Hepatocyte (in vitro differentiated cells): Measurements from ENCODE around the gene SKA3. TPM values are rescaled to one million over a fixed set of nuclear protein-coding genes. Genes with fewer than 3 reads are reported as not detected.
A peak's percentile ranks its signal among the peaks of the same experiment; 100 is the strongest.

Experiments used
- DNase-seq: peaks from one replicate; pipeline ENCODE4 v3.0.0-alpha.2; 2016; ENCODE audit warnings: low spot score
- H2AFZ ChIP-seq: fragments of 200-600 bp; sonication (generic); 2 replicates; pipeline ENCODE4 v1.6.0; 2016; ENCODE audit warnings: antibody characterized with exemption, mild to moderate bottlenecking
- H3K27ac ChIP-seq: fragments of 200-600 bp; sonication (generic); 2 replicates; pipeline ENCODE4 v1.5.1; 2016; ENCODE audit warnings: mild to moderate bottlenecking
- H3K27me3 ChIP-seq: fragments of 200-600 bp; sonication (generic); 2 replicates; pipeline ENCODE4 v1.6.1; 2016
- H3K36me3 ChIP-seq: fragments of 200-600 bp; sonication (generic); replicated peaks from 2 replicates; pipeline ENCODE4 v1.5.1; 2016; ENCODE audit warnings: low read depth; ENCODE audit not compliant: insufficient read depth
- H3K4me1 ChIP-seq: fragments of 200-600 bp; sonication (generic); 2 replicates; pipeline ENCODE4 v1.5.1; 2016; ENCODE audit warnings: mild to moderate bottlenecking, moderate library complexity; ENCODE audit not compliant: insufficient read depth
- H3K4me2 ChIP-seq: fragments of 200-600 bp; sonication (generic); 2 replicates; pipeline ENCODE4 v1.6.0; 2016
- H3K4me3 ChIP-seq: fragments of 200-600 bp; sonication (generic); 2 replicates; pipeline ENCODE4 v1.5.1; 2016; ENCODE audit warnings: mild to moderate bottlenecking
- H3K79me2 ChIP-seq: fragments of 200-600 bp; sonication (generic); 2 replicates; pipeline ENCODE4 v1.6.0; 2017; ENCODE audit warnings: mild to moderate bottlenecking
- H3K9me2 ChIP-seq: fragments of 200-600 bp; sonication (generic); replicated peaks from 2 replicates; pipeline ENCODE4 v1.6.0; 2017; ENCODE audit warnings: mild to moderate bottlenecking; ENCODE audit not compliant: insufficient read depth
- H3K9me3 ChIP-seq: fragments of 200-600 bp; sonication (generic); 2 replicates; pipeline ENCODE4 v1.5.1; 2016; ENCODE audit warnings: low read depth, mild to moderate bottlenecking
- H4K20me1 ChIP-seq: fragments of 200-600 bp; sonication (generic); 2 replicates; pipeline ENCODE4 v1.6.0; 2016; ENCODE audit warnings: mild to moderate bottlenecking; ENCODE audit not compliant: insufficient read depth, poor library complexity, severe bottlenecking
- EZH2 ChIP-seq: fragments of 200-600 bp; sonication (generic); IDR thresholded peaks from 2 replicates; pipeline ENCODE4 v1.6.1; 2016; ENCODE audit warnings: antibody characterized with exemption, mild to moderate bottlenecking, borderline replicate concordance
- EZH2phosphoT487 ChIP-seq: fragments of 200-600 bp; sonication (generic); IDR thresholded peaks from one replicate; pipeline ENCODE4 v1.6.1; 2018; ENCODE audit warnings: antibody characterized with exemption, mild to moderate bottlenecking, low read depth, moderate library complexity; ENCODE audit not compliant: unreplicated experiment, severe bottlenecking
- WGBS: methylation state at CpG from one replicate; pipeline ENCODE4 v1.1.6; 2016; ENCODE audit warnings: low lambda C conversion rate; ENCODE audit errors: missing lambda C conversion rate; 5-methylcytosine and 5-hydroxymethylcytosine counted together
- polyA plus RNA-seq: library from polyadenylated mRNA; unstranded; fragments of >200 nt; fragmentation: Nextera tagmentation; extraction: Ambion mirVana; gene quantifications from 2 replicates; pipeline ENCODE4 v1.2.1, GENCODE V29; 2016
- total RNA-seq: library from RNA; depleted of rRNA; stranded (reverse); fragments of >200 nt; gene quantifications from 2 replicates; pipeline ENCODE4 v1.2.3, GENCODE V29; 2014
- TF ChIP-seq, protein P1 (sequence below): fragments of 200-600 bp; sonication (generic); IDR thresholded peaks from 2 replicates; pipeline ENCODE4 v1.5.1; 2016; ENCODE audit warnings: antibody characterized with exemption, mild to moderate bottlenecking; ENCODE audit not compliant: poor library complexity

Gene SKA3
- total and polyA plus RNA-seq, 2 experiments from 2014 or later = 4.9 to 5.6 TPM

DNA sequence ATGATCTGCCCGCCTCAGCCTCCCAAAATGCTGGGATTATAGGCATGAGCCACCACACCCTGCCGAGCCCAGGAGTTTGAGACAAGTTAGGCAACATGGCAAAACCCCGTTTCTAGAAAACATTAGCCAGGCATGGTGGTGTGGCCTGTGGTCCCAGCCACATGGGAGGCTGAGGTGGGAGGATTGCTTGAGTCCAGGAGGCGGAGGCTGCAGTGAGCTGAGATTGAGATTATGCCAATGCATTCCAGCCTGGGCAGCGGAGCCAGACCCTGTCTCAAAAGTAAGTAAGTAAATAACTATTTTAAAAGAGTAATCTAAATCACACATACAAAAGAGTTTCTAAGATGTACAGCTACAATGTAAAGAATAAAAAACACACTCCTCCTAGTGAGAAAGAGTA, 41.9 kb downstream of the SKA3 start:
- TF ChIP-seq EZH2 (no peak), EZH2phosphoT487 (no peak)
- TF ChIP-seq, protein P1, sequence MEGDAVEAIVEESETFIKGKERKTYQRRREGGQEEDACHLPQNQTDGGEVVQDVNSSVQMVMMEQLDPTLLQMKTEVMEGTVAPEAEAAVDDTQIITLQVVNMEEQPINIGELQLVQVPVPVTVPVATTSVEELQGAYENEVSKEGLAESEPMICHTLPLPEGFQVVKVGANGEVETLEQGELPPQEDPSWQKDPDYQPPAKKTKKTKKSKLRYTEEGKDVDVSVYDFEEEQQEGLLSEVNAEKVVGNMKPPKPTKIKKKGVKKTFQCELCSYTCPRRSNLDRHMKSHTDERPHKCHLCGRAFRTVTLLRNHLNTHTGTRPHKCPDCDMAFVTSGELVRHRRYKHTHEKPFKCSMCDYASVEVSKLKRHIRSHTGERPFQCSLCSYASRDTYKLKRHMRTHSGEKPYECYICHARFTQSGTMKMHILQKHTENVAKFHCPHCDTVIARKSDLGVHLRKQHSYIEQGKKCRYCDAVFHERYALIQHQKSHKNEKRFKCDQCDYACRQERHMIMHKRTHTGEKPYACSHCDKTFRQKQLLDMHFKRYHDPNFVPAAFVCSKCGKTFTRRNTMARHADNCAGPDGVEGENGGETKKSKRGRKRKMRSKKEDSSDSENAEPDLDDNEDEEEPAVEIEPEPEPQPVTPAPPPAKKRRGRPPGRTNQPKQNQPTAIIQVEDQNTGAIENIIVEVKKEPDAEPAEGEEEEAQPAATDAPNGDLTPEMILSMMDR = no peak
- DNase-seq = no peak
- H3K79me2 ChIP-seq = no peaks in the 10 kb centered on the region
- no peaks in the 10 kb centered on the region for H3K9me2 ChIP-seq
- H3K4me2 ChIP-seq = no peak overlapping the region
- no peaks in the 10 kb centered on the region for H3K4me1 ChIP-seq
- no peaks in the 10 kb centered on the region for H4K20me1 ChIP-seq
- 83% methylated on average over 5 of the region's 5 CpGs for WGBS
- H3K4me3 ChIP-seq = no peak overlapping the region
- no peak overlapping the region for H3K27ac ChIP-seq
- H3K27me3 ChIP-seq = no peaks in the 10 kb centered on the region
- H2AFZ ChIP-seq = no peak overlapping the region
- H3K9me3 ChIP-seq = no peaks in the 10 kb centered on the region
- H3K36me3 ChIP-seq = no peaks in the 10 kb centered on the region

DNA sequence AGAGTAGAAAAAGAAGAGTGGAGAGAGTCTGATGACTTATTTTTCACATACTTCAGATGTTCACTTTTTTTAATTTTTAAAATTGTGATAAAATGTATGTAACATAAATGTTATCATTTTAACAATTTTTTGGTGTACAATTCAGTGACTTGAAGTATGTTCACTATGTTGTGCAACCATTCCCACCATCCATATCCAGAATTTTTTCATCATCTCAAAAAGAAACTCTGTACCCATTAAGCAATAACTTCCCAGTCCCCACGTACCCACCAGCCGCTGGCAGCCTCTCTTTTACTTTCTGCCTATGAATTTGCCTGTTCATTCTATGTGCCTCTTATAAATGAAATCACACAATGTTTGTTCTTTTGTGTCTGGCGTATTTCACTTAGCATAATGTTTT, 43.3 kb downstream of the SKA3 start:
- H2AFZ ChIP-seq = no peak overlapping the region
- H3K4me1 ChIP-seq = no peaks in the 10 kb centered on the region
- H3K27me3 ChIP-seq = no peaks in the 10 kb centered on the region
- no peaks in the 10 kb centered on the region for H3K9me2 ChIP-seq
- 88% methylated on average over 3 of the region's 3 CpGs for WGBS
- no peak overlapping the region for H3K27ac ChIP-seq
- DNase-seq = no peak
- no peaks in the 10 kb centered on the region for H3K79me2 ChIP-seq
- H4K20me1 ChIP-seq = no peaks in the 10 kb centered on the region
- H3K36me3 ChIP-seq = no peaks in the 10 kb centered on the region
- H3K9me3 ChIP-seq = no peaks in the 10 kb centered on the region
- no peak overlapping the region for H3K4me3 ChIP-seq
- H3K4me2 ChIP-seq = no peak overlapping the region
- TF ChIP-seq, protein P1 = no peak
- TF ChIP-seq EZH2phosphoT487 (no peak), EZH2 (no peak)

DNA sequence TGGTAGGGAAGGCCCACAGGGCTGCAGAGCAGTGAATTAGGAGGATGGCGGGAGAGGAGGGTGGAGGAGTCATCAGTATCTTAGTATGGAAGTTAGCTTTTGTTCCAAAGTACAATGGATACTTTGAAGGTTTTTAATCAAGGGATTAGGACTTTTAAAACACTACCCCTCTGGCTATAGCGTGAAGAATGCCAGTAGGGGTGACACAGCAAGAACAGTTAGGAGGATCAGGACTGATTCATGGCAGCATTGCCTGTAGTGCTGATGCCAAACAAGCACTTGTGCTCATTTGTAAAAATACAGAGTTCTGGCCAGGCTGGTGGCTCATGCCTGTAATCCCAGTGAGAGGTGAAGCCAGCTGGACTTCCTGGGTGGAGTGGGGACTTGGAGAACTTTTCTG, 46.2 kb downstream of the SKA3 start:
- Histone ChIP-seq H3K79me2 (no peaks in the 10 kb centered on the region), H3K27ac (no peak overlapping the region), H3K36me3 (no peaks in the 10 kb centered on the region), H3K27me3 (no peaks in the 10 kb centered on the region), H3K9me3 (no peaks in the 10 kb centered on the region), H3K4me2 (no peak overlapping the region), H4K20me1 (no peaks in the 10 kb centered on the region), H3K4me3 (no peak overlapping the region), H3K9me2 (no peaks in the 10 kb centered on the region), H2AFZ (no peak overlapping the region), H3K4me1 (no peaks in the 10 kb centered on the region)
- no peak for DNase-seq
- no peak for TF ChIP-seq EZH2
- TF ChIP-seq, protein P1 = no peak
- TF ChIP-seq EZH2phosphoT487 = no peak
- WGBS = 82% methylated on average over 2 of the region's 2 CpGs

DNA sequence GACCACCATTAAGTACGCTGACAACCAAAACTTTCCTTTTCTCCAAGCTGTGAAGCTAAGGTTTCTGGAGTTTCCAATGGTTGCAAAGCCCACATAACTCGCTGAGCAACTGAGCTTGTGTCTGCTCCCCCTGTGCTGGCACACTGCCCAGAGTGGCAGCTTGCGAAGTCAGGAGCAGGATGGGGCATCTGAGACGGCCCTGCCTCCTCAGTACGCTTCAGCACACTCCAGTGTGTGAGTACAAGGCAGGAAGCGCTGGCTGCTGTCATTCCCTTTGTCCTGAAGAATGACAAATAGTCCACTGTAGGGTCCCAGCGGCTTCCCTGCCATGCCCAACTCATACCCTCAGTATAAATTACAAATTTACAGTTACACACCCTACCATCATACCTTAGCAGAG, 51.5 kb downstream of the SKA3 start:
- TF ChIP-seq, protein P1 = no peak
- TF ChIP-seq EZH2phosphoT487 (no peak), EZH2 (no peak)
- no peak overlapping the region for H3K4me2 ChIP-seq
- WGBS = 54% methylated on average over 7 of the region's 7 CpGs

More for the DNA sequence above, 51.5 kb downstream of the SKA3 start:
- no peak overlapping the region for H2AFZ ChIP-seq
- H3K4me3 ChIP-seq = no peak overlapping the region
- H3K27ac ChIP-seq = no peak overlapping the region
- H3K9me3 ChIP-seq = no peaks in the 10 kb centered on the region
- no peaks in the 10 kb centered on the region for H3K36me3 ChIP-seq
- H3K79me2 ChIP-seq = no peaks in the 10 kb centered on the region
- no peaks in the 10 kb centered on the region for H3K27me3 ChIP-seq
- peak; percentile 69 for DNase-seq
- H4K20me1 ChIP-seq = no peaks in the 10 kb centered on the region
- no peaks in the 10 kb centered on the region for H3K9me2 ChIP-seq
- H3K4me1 ChIP-seq = no peaks in the 10 kb centered on the region
